ENCODE results near the gene SIX5. TPM values are rescaled to one million over a fixed set of nuclear protein-coding genes. Genes with fewer than 3 reads are reported as not detected.

The SIX5 gene
- total RNA-seq, 1 experiment from 2014 or later = 26.0 TPM

DNA sequence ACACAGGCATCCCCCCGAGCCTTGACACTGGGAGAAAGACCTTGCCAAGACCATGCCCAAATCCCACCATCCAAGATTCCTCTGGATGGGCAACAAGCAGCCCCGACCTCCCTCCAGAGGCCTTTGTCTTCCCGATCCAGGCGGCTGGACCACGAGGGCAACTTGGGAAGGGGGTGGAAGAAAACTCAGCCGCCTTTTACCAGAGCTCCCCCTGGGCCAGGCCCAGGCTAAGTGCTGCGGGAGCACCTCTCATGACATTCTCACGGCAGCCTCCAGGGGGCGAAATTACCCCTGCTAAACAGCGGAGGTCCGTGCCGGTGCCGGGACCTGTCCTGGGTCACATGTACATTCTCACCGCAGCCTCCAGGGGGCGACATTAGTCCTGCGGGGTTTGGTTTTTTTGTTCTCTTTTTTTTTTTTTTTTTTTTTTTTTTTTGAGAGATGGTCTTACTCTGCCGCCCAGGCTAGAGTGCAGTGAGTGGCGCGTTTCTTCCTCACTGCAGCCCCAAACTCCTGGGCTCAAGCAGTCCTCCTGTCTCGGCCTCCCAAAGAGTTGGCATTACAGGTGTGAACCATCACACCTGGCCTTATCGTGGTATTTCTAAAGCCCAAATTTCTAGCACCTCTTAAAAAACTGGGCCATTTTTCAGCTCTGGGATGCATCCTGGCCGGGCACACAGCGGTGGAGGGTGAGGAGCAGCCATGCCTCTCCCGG, 48.1 kb upstream of the SIX5 start (continued):
- TF ChIP-seq, protein P1, sequence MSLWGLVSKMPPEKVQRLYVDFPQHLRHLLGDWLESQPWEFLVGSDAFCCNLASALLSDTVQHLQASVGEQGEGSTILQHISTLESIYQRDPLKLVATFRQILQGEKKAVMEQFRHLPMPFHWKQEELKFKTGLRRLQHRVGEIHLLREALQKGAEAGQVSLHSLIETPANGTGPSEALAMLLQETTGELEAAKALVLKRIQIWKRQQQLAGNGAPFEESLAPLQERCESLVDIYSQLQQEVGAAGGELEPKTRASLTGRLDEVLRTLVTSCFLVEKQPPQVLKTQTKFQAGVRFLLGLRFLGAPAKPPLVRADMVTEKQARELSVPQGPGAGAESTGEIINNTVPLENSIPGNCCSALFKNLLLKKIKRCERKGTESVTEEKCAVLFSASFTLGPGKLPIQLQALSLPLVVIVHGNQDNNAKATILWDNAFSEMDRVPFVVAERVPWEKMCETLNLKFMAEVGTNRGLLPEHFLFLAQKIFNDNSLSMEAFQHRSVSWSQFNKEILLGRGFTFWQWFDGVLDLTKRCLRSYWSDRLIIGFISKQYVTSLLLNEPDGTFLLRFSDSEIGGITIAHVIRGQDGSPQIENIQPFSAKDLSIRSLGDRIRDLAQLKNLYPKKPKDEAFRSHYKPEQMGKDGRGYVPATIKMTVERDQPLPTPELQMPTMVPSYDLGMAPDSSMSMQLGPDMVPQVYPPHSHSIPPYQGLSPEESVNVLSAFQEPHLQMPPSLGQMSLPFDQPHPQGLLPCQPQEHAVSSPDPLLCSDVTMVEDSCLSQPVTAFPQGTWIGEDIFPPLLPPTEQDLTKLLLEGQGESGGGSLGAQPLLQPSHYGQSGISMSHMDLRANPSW (CRISPR knock-in tag; conservative IDR thresholded peaks at IDR 0.05; ENCODE audit: low read depth) = no peak
- TF ChIP-seq GRHL2 (CRISPR knock-in tag; IDR thresholded peaks at IDR 0.05; ENCODE audit: insufficient replicate concordance, severe bottlenecking) (no peak), ZNF423 (CRISPR knock-in tag; IDR thresholded peaks at IDR 0.05) (no peak), ETV6 (CRISPR knock-in tag; IDR thresholded peaks at IDR 0.05) (no peak), TEAD4 (CRISPR knock-in tag; IDR thresholded peaks at IDR 0.05) (no peak), FOXP1 (CRISPR knock-in tag; IDR thresholded peaks at IDR 0.05; ENCODE audit: borderline replicate concordance) (no peak), NFATC4 (CRISPR knock-in tag; IDR thresholded peaks at IDR 0.05) (no peak), TCF7 (CRISPR knock-in tag; IDR thresholded peaks at IDR 0.05; ENCODE audit: low read depth) (no peak), ZNF317 (CRISPR knock-in tag; IDR thresholded peaks at IDR 0.05; ENCODE audit: borderline replicate concordance, low read depth) (no peak)
- TF ChIP-seq, protein P2, sequence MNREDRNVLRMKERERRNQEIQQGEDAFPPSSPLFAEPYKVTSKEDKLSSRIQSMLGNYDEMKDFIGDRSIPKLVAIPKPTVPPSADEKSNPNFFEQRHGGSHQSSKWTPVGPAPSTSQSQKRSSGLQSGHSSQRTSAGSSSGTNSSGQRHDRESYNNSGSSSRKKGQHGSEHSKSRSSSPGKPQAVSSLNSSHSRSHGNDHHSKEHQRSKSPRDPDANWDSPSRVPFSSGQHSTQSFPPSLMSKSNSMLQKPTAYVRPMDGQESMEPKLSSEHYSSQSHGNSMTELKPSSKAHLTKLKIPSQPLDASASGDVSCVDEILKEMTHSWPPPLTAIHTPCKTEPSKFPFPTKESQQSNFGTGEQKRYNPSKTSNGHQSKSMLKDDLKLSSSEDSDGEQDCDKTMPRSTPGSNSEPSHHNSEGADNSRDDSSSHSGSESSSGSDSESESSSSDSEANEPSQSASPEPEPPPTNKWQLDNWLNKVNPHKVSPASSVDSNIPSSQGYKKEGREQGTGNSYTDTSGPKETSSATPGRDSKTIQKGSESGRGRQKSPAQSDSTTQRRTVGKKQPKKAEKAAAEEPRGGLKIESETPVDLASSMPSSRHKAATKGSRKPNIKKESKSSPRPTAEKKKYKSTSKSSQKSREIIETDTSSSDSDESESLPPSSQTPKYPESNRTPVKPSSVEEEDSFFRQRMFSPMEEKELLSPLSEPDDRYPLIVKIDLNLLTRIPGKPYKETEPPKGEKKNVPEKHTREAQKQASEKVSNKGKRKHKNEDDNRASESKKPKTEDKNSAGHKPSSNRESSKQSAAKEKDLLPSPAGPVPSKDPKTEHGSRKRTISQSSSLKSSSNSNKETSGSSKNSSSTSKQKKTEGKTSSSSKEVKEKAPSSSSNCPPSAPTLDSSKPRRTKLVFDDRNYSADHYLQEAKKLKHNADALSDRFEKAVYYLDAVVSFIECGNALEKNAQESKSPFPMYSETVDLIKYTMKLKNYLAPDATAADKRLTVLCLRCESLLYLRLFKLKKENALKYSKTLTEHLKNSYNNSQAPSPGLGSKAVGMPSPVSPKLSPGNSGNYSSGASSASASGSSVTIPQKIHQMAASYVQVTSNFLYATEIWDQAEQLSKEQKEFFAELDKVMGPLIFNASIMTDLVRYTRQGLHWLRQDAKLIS (CRISPR knock-in tag; IDR thresholded peaks at IDR 0.05; ENCODE audit: borderline replicate concordance) = no peak
- TF ChIP-seq, protein P3, sequence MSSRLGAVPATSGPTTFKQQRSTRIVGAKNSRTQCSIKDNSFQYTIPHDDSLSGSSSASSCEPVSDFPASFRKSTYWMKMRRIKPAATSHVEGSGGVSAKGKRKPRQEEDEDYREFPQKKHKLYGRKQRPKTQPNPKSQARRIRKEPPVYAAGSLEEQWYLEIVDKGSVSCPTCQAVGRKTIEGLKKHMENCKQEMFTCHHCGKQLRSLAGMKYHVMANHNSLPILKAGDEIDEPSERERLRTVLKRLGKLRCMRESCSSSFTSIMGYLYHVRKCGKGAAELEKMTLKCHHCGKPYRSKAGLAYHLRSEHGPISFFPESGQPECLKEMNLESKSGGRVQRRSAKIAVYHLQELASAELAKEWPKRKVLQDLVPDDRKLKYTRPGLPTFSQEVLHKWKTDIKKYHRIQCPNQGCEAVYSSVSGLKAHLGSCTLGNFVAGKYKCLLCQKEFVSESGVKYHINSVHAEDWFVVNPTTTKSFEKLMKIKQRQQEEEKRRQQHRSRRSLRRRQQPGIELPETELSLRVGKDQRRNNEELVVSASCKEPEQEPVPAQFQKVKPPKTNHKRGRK (CRISPR knock-in tag; IDR thresholded peaks at IDR 0.05; ENCODE audit: borderline replicate concordance) = no peak

DNA sequence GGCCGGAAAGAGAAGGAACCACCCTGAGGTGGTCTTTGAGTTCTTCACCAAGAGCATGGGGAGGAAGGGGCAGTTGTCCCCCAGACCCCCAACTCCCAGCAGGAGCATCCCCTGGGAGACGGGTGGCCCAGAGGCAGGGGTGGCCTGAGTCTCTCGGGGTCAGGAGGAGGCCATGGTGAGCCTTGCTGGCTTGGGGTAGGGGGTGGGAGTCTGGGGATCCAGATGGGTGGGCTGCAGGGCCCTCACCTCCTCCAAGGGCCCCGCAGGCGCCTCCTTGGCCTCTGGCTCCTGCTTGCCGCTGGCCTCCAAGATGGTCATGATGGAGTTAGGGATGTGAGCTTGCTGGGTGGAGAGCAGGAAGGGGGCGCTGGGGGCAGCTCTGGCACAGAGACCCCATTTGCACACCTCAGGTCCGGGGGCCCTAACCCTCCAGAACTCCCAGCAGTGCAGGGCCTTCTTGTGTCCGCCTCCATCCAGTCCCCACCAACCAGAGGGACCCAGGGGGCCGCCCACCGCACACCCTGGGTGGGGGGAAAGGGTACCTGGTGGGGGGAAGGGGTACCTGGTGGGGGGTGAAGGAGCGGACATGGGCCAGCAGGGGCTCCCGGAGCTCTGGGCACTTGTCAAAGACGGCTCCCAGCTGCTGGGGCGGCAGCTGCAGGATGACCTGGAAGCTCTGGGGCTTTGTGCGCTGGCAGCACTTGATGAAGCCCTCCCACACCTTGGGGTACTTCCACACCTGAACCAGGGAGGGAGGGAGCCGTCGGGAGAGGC, 47.4 kb upstream of the SIX5 start:
- Mint-ChIP-seq H3K9me3 (no peaks in the 10 kb centered on the region), H3K27me3 (ENCODE audit: low read depth) (no peaks in the 10 kb centered on the region; the same call in none of the 2 replicates), H3K36me3 (peaks cover 12% of the 10 kb centered on the region), H3K4me3 (peak overlapping the region; percentile 89), H3K4me1 (peaks cover 37% of the 10 kb centered on the region), H3K27ac (peak overlapping the region; percentile 76)
- ChIA-PET CTCF (interaction anchor here (0.5 to 7.2 kb wide), 79 partner anchors 9 to 1535 kb away, joined by 3 to 135 read pairs (median 5); partner anchors contain the start of genes CALM3, DMPK, DMWD and FBXO46), POLR2A (interaction anchor here (0.6 to 4.0 kb wide), 7 partner anchors 17 to 172 kb away, joined by 3 to 47 read pairs (median 4); partner anchors contain the start of genes DMWD, FOXA3, SIX5 and SYMPK)
- DNase-seq (ENCODE audit: low spot score) (peak; percentile 34), ATAC-seq (no peak; the same call in 1 of the 2 replicates)
- TF ChIP-seq, protein P4, sequence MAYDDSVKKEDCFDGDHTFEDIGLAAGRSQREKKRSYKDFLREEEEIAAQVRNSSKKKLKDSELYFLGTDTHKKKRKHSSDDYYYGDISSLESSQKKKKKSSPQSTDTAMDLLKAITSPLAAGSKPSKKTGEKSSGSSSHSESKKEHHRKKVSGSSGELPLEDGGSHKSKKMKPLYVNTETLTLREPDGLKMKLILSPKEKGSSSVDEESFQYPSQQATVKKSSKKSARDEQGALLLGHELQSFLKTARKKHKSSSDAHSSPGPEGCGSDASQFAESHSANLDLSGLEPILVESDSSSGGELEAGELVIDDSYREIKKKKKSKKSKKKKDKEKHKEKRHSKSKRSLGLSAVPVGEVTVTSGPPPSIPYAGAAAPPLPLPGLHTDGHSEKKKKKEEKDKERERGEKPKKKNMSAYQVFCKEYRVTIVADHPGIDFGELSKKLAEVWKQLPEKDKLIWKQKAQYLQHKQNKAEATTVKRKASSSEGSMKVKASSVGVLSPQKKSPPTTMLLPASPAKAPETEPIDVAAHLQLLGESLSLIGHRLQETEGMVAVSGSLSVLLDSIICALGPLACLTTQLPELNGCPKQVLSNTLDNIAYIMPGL (CRISPR knock-in tag; IDR thresholded peaks at IDR 0.05) = peak; percentile 43; the same call in 1 of the 2 replicates
- TF ChIP-seq EMX1 (CRISPR knock-in tag; IDR thresholded peaks at IDR 0.05) = no peak; the same call in 1 of the 2 replicates
- TF ChIP-seq, protein P5, sequence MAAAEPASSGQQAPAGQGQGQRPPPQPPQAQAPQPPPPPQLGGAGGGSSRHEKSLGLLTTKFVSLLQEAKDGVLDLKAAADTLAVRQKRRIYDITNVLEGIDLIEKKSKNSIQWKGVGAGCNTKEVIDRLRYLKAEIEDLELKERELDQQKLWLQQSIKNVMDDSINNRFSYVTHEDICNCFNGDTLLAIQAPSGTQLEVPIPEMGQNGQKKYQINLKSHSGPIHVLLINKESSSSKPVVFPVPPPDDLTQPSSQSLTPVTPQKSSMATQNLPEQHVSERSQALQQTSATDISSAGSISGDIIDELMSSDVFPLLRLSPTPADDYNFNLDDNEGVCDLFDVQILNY (CRISPR knock-in tag; IDR thresholded peaks at IDR 0.05) = 0 out of 2 replicates have a peak, but pooled peaks have one; percentile 17
- TF ChIP-seq, protein P6, sequence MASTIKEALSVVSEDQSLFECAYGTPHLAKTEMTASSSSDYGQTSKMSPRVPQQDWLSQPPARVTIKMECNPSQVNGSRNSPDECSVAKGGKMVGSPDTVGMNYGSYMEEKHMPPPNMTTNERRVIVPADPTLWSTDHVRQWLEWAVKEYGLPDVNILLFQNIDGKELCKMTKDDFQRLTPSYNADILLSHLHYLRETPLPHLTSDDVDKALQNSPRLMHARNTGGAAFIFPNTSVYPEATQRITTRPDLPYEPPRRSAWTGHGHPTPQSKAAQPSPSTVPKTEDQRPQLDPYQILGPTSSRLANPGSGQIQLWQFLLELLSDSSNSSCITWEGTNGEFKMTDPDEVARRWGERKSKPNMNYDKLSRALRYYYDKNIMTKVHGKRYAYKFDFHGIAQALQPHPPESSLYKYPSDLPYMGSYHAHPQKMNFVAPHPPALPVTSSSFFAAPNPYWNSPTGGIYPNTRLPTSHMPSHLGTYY (CRISPR knock-in tag; IDR thresholded peaks at IDR 0.05) = 0 out of 2 replicates have a peak, but pooled peaks have one; percentile 29
- 0 out of 2 replicates have a peak, but pooled peaks have one; percentile 15 for TF ChIP-seq NFE2L1 (CRISPR knock-in tag; IDR thresholded peaks at IDR 0.05)
- TF ChIP-seq ZNF138 (CRISPR knock-in tag; conservative IDR thresholded peaks at IDR 0.05) = no peak

Data from WTC11 (cell line).